Hepatocyte (in vitro differentiated cells): ENCODE data around the gene MUC5B. TPM values are rescaled to one million over a fixed set of nuclear protein-coding genes. Genes with fewer than 3 reads are reported as not detected.

ENCODE experiments used
- DNase-seq: peaks from one replicate; pipeline ENCODE4 v3.0.0-alpha.2; 2016; ENCODE audit warnings: low spot score
- H2AFZ ChIP-seq: fragments of 200-600 bp; sonication (generic); 2 replicates; pipeline ENCODE4 v1.6.0; 2016; ENCODE audit warnings: antibody characterized with exemption, mild to moderate bottlenecking
- H3K27ac ChIP-seq: fragments of 200-600 bp; sonication (generic); 2 replicates; pipeline ENCODE4 v1.5.1; 2016; ENCODE audit warnings: mild to moderate bottlenecking
- H3K27me3 ChIP-seq: fragments of 200-600 bp; sonication (generic); 2 replicates; pipeline ENCODE4 v1.6.1; 2016
- H3K36me3 ChIP-seq: fragments of 200-600 bp; sonication (generic); replicated peaks from 2 replicates; pipeline ENCODE4 v1.5.1; 2016; ENCODE audit warnings: low read depth; ENCODE audit not compliant: insufficient read depth
- H3K4me1 ChIP-seq: fragments of 200-600 bp; sonication (generic); 2 replicates; pipeline ENCODE4 v1.5.1; 2016; ENCODE audit warnings: mild to moderate bottlenecking, moderate library complexity; ENCODE audit not compliant: insufficient read depth
- H3K4me2 ChIP-seq: fragments of 200-600 bp; sonication (generic); 2 replicates; pipeline ENCODE4 v1.6.0; 2016
- H3K4me3 ChIP-seq: fragments of 200-600 bp; sonication (generic); 2 replicates; pipeline ENCODE4 v1.5.1; 2016; ENCODE audit warnings: mild to moderate bottlenecking
- H3K79me2 ChIP-seq: fragments of 200-600 bp; sonication (generic); 2 replicates; pipeline ENCODE4 v1.6.0; 2017; ENCODE audit warnings: mild to moderate bottlenecking
- H3K9me2 ChIP-seq: fragments of 200-600 bp; sonication (generic); replicated peaks from 2 replicates; pipeline ENCODE4 v1.6.0; 2017; ENCODE audit warnings: mild to moderate bottlenecking; ENCODE audit not compliant: insufficient read depth
- H3K9me3 ChIP-seq: fragments of 200-600 bp; sonication (generic); 2 replicates; pipeline ENCODE4 v1.5.1; 2016; ENCODE audit warnings: low read depth, mild to moderate bottlenecking
- H4K20me1 ChIP-seq: fragments of 200-600 bp; sonication (generic); 2 replicates; pipeline ENCODE4 v1.6.0; 2016; ENCODE audit warnings: mild to moderate bottlenecking; ENCODE audit not compliant: insufficient read depth, poor library complexity, severe bottlenecking
- EZH2 ChIP-seq: fragments of 200-600 bp; sonication (generic); IDR thresholded peaks from 2 replicates; pipeline ENCODE4 v1.6.1; 2016; ENCODE audit warnings: antibody characterized with exemption, mild to moderate bottlenecking, borderline replicate concordance
- EZH2phosphoT487 ChIP-seq: fragments of 200-600 bp; sonication (generic); IDR thresholded peaks from one replicate; pipeline ENCODE4 v1.6.1; 2018; ENCODE audit warnings: antibody characterized with exemption, mild to moderate bottlenecking, low read depth, moderate library complexity; ENCODE audit not compliant: unreplicated experiment, severe bottlenecking
- WGBS: methylation state at CpG from one replicate; pipeline ENCODE4 v1.1.6; 2016; ENCODE audit warnings: low lambda C conversion rate; ENCODE audit errors: missing lambda C conversion rate; 5-methylcytosine and 5-hydroxymethylcytosine counted together
- microRNA-seq: library from miRNA; unstranded; fragments of <30 nt; microRNA quantifications from one replicate; pipeline ENCODE4, GENCODE V29; 2017
- polyA plus RNA-seq: library from polyadenylated mRNA; unstranded; fragments of >200 nt; fragmentation: Nextera tagmentation; extraction: Ambion mirVana; gene quantifications from 2 replicates; pipeline ENCODE4 v1.2.1, GENCODE V29; 2016
- small RNA-seq: library from RNA; depleted of rRNA; stranded (forward); fragments of <200 nt; gene quantifications from one replicate; pipeline ENCODE3, GENCODE V24; 2014
- total RNA-seq: library from RNA; depleted of rRNA; stranded (reverse); fragments of >200 nt; gene quantifications from 2 replicates; pipeline ENCODE4 v1.2.3, GENCODE V29; 2014
- TF ChIP-seq, protein P1 (sequence below): fragments of 200-600 bp; sonication (generic); IDR thresholded peaks from 2 replicates; pipeline ENCODE4 v1.5.1; 2016; ENCODE audit warnings: antibody characterized with exemption, mild to moderate bottlenecking; ENCODE audit not compliant: poor library complexity

MUC5B gene
- total and polyA plus RNA-seq, 2 experiments from 2014 or later: 0.07 to 0.15 TPM

DNA sequence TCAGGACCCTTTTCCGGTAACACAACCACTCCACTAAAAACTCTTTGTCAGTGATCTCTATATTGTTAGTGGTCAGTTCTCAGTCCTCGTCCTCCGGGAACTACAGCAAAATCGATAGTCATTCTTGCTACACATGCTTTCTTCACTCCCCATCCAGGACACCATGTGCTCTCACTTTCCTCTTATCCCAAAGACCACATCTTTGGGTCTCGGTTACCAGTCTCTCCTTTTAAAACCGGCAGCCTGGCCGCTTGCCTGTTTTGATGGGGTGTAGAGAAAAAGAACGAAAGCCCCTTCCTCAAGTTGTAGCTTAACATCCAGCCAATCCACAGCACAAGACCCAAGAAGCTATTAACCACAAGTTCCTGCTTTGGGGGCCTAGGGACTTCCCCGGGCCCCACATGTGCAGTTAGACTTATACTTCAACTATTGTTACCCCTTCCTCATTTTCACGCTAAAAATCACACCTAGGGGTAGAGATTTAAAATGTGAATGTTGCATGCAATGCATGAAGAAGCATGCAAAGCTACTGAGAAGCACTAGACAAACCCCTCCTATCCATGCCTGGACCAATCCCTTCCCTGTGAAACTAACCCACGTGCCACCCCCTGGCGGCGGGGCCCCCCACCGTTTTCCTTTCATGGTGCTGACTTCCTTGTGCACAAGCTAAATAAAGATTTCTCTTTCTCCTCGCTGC lies 88.1 kb downstream of the MUC5B start:
- Histone ChIP-seq H3K4me2 (no peak overlapping the region), H2AFZ (no peak overlapping the region)

More for the DNA sequence above, 88.1 kb downstream of the MUC5B start:
- no peaks in the 10 kb centered on the region for H3K36me3 ChIP-seq
- peaks cover 25% of the 10 kb centered on the region for H3K4me1 ChIP-seq
- no peaks in the 10 kb centered on the region for H3K9me2 ChIP-seq
- 92% methylated on average over 15 of the region's 15 CpGs for WGBS
- H3K4me3 ChIP-seq: no peak overlapping the region
- no peaks in the 10 kb centered on the region for H3K9me3 ChIP-seq
- H3K79me2 ChIP-seq: peaks cover 34% of the 10 kb centered on the region
- no peak overlapping the region for H3K27ac ChIP-seq
- peaks cover 27% of the 10 kb centered on the region for H4K20me1 ChIP-seq
- TF ChIP-seq EZH2phosphoT487 (no peak), EZH2 (no peak)
- TF ChIP-seq, protein P1, sequence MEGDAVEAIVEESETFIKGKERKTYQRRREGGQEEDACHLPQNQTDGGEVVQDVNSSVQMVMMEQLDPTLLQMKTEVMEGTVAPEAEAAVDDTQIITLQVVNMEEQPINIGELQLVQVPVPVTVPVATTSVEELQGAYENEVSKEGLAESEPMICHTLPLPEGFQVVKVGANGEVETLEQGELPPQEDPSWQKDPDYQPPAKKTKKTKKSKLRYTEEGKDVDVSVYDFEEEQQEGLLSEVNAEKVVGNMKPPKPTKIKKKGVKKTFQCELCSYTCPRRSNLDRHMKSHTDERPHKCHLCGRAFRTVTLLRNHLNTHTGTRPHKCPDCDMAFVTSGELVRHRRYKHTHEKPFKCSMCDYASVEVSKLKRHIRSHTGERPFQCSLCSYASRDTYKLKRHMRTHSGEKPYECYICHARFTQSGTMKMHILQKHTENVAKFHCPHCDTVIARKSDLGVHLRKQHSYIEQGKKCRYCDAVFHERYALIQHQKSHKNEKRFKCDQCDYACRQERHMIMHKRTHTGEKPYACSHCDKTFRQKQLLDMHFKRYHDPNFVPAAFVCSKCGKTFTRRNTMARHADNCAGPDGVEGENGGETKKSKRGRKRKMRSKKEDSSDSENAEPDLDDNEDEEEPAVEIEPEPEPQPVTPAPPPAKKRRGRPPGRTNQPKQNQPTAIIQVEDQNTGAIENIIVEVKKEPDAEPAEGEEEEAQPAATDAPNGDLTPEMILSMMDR: no peak
- no peaks in the 10 kb centered on the region for H3K27me3 ChIP-seq
- no peak for DNase-seq

Small RNA genes within 50 kb of the gene (microRNA-seq; reads per million reads assigned to microRNA genes)
- not detected for gene MIR6744

Small RNA genes within 50 kb of the gene (small RNA-seq; reads per million reads assigned to genes)
- gene MIR6744: not detected

Other genes with a start within 250 kb of the MUC5B start
- gene MUC6, start 186.3 kb upstream of the MUC5B start, total RNA-seq: not detected in 2 replicates
- not detected in 2 replicates for gene MUC6, start 186.3 kb upstream of the MUC5B start, polyA plus RNA-seq
- gene MUC2, start 148.2 kb upstream of the MUC5B start, total RNA-seq: 6.7 and 18.2 TPM in 2 replicates
- gene MUC2, start 148.2 kb upstream of the MUC5B start, polyA plus RNA-seq: 0.77 and 0.83 TPM in 2 replicates
- gene MUC5AC, start 65.1 kb upstream of the MUC5B start, total RNA-seq: under 0.01 and 0.07 TPM in 2 replicates
- 0.02 and 0.08 TPM in 2 replicates for gene MUC5AC, start 65.1 kb upstream of the MUC5B start, polyA plus RNA-seq
- gene TOLLIP, start 86.6 kb downstream of the MUC5B start, total RNA-seq: 33.3 and 40.9 TPM in 2 replicates
- gene TOLLIP, start 86.6 kb downstream of the MUC5B start, polyA plus RNA-seq: 80.9 and 84.0 TPM in 2 replicates
- 4.7 and 6.8 TPM in 2 replicates for gene BRSK2, start 166.9 kb downstream of the MUC5B start, total RNA-seq
- gene BRSK2, start 166.9 kb downstream of the MUC5B start, polyA plus RNA-seq: 13.6 and 15.1 TPM in 2 replicates